ENCODE results near the gene SHB.

SHB gene

DNA sequence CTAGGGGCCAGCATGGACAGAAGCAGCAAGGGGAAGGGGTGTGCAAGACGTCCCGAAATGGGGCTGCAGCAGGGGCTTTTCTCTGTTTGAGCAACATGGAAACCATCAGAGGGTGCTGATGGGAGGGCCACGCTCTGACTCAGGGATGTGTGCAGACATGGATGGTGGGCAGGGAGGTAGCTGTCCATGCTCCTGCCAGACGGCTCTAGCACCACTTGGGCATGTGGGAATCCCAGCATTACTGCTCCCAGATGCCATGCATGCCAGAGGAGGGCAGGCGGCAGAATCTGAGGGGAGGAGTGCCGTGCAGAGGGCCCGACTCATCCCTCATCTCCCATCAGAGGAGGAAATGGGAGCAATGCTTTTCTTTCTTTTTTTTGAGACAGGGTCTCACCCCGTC is 119.5 kb downstream of the SHB start:
- Mint-ChIP-seq H3K36me3 (peaks cover 5% of the 10 kb centered on the region), H3K4me3 (no peak overlapping the region), H3K9me3 (peaks cover 1% of the 10 kb centered on the region), H3K27ac (no peak overlapping the region), H3K27me3 (peaks cover 11% of the 10 kb centered on the region), H3K4me1 (peaks cover 11% of the 10 kb centered on the region)
- no peak for DNase-seq (ENCODE audit: low spot score in 2 of 2)
- no peak for ATAC-seq (ENCODE audit: low read depth)

GRCh38 chr9:37948417-37948980 is 120.5 kb downstream of the SHB start:
- DNase-seq (ENCODE audit: low spot score in 2 of 2) (no peak), ATAC-seq (ENCODE audit: low read depth) (no peak)
- peaks cover 8% of the 10 kb centered on the region for H3K4me1 Mint-ChIP-seq
- H3K9me3 Mint-ChIP-seq: peaks cover 1% of the 10 kb centered on the region
- H3K36me3 Mint-ChIP-seq: peaks cover 5% of the 10 kb centered on the region
- H3K27me3 Mint-ChIP-seq: peaks cover 16% of the 10 kb centered on the region
- no peak overlapping the region for H3K27ac Mint-ChIP-seq
- H3K4me3 Mint-ChIP-seq: no peak overlapping the region

DNA sequence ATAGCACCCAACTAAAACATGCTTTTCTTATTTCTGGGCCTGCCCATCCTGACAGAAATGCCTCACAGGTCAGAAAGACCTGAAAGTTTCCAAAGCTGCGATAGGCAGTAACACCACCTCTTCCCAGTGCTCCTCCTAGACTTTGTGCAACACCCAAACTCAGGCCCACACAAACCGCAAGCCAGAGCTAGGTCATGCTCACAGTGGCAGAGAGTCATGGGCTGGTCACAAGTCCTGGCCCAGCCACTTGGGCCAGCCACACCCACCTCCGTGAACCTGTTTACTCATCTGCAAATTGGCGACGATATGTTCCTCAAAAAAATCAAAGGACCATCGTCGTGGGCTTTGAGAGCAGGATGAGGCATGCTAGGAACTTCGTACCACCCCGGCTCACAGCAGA is 121.0 kb downstream of the SHB start:
- Mint-ChIP-seq H3K4me3 (no peak overlapping the region), H3K27ac (no peak overlapping the region), H3K4me1 (peaks cover 3% of the 10 kb centered on the region), H3K27me3 (peaks cover 16% of the 10 kb centered on the region), H3K9me3 (peaks cover 1% of the 10 kb centered on the region), H3K36me3 (peaks cover 5% of the 10 kb centered on the region)
- ATAC-seq (ENCODE audit: low read depth) (no peak), DNase-seq (ENCODE audit: low spot score in 2 of 2) (no peak)

DNA sequence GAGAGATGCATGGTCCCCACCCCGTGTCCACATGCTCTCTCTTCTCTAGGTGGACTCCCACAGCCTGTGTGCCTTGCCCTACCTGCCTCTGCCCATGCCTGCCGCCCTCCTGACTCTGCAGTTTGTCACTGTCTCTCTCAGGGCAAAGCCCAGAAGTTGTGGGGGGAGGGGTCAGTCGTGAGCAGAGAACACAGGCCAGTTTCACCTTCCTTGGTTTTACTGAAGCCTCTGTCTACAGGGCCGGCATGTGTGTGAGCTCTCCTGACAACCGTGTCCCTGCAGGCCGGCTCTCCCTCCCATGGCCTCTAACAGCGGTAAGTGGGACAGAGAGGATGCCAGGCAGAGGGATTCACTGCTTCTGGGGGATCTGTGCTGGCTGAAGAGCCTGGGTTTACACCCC is 121.6 kb downstream of the SHB start:
- no peak overlapping the region for H3K4me3 Mint-ChIP-seq
- H3K27ac Mint-ChIP-seq: no peak overlapping the region

GRCh38 chr9:37946971-37947370 is 122.1 kb downstream of the SHB start:
- peaks cover under 1% of the 10 kb centered on the region for H3K9me3 Mint-ChIP-seq
- H3K36me3 Mint-ChIP-seq: peaks cover 3% of the 10 kb centered on the region
- no peak overlapping the region for H3K4me3 Mint-ChIP-seq
- no peak overlapping the region for H3K27ac Mint-ChIP-seq
- DNase-seq (ENCODE audit: low spot score in 2 of 2) (no peak), ATAC-seq (ENCODE audit: low read depth) (no peak)
- H3K27me3 Mint-ChIP-seq: peaks cover 7% of the 10 kb centered on the region
- H3K4me1 Mint-ChIP-seq: no peaks in the 10 kb centered on the region

More for the DNA sequence above, 121.6 kb downstream of the SHB start:
- H3K4me1 Mint-ChIP-seq: no peaks in the 10 kb centered on the region
- DNase-seq (ENCODE audit: low spot score in 2 of 2) (no peak), ATAC-seq (ENCODE audit: low read depth) (no peak)
- H3K36me3 Mint-ChIP-seq: peaks cover 5% of the 10 kb centered on the region
- H3K9me3 Mint-ChIP-seq: peaks cover 1% of the 10 kb centered on the region
- peaks cover 11% of the 10 kb centered on the region for H3K27me3 Mint-ChIP-seq

DNA sequence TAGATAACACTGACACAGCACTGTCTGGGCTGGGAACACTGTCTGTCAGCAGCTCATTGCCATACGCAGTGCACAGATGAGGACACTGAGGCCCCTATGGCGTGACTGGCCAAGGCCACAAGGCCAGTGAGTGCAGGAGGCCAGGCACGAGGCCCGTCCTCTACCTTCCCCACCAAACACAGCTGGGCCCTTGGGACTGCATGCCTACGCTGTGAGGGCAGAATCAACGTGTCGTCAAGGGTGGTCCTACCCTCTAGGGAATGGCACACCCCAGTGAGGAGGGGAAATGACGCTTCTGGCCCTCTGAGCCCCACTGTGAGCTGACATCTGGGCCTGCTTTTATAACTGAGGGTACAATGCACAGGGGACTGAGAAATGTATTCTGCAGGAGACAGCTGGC is 123.0 kb downstream of the SHB start:
- ATAC-seq (ENCODE audit: low read depth): no peak
- Mint-ChIP-seq H3K4me3 (no peak overlapping the region), H3K36me3 (peaks cover 2% of the 10 kb centered on the region), H3K27ac (no peak overlapping the region), H3K4me1 (no peaks in the 10 kb centered on the region), H3K27me3 (peaks cover 5% of the 10 kb centered on the region), H3K9me3 (no peaks in the 10 kb centered on the region)
- DNase-seq (ENCODE audit: low spot score in 2 of 2): no peak

- Mint-ChIP-seq H3K4me3 (no peak overlapping the region), H3K9me3 (no peaks in the 10 kb centered on the region), H3K27me3 (peaks cover 5% of the 10 kb centered on the region), H3K36me3 (no peaks in the 10 kb centered on the region), H3K4me1 (no peaks in the 10 kb centered on the region), H3K27ac (no peak overlapping the region)
- ATAC-seq (ENCODE audit: low read depth) (no peak), DNase-seq (ENCODE audit: low spot score in 2 of 2) (no peak)
Measured at GRCh38 chr9:37944671-37945481, 124.2 kb downstream of the SHB start.

GRCh38 chr9:37944266-37944650 is 124.8 kb downstream of the SHB start:
- Mint-ChIP-seq H3K4me1 (no peaks in the 10 kb centered on the region), H3K36me3 (no peaks in the 10 kb centered on the region), H3K9me3 (no peaks in the 10 kb centered on the region), H3K27ac (no peak overlapping the region), H3K4me3 (no peak overlapping the region), H3K27me3 (peaks cover 5% of the 10 kb centered on the region)
- ATAC-seq (ENCODE audit: low read depth): no peak
- DNase-seq (ENCODE audit: low spot score in 2 of 2): no peak

DNA sequence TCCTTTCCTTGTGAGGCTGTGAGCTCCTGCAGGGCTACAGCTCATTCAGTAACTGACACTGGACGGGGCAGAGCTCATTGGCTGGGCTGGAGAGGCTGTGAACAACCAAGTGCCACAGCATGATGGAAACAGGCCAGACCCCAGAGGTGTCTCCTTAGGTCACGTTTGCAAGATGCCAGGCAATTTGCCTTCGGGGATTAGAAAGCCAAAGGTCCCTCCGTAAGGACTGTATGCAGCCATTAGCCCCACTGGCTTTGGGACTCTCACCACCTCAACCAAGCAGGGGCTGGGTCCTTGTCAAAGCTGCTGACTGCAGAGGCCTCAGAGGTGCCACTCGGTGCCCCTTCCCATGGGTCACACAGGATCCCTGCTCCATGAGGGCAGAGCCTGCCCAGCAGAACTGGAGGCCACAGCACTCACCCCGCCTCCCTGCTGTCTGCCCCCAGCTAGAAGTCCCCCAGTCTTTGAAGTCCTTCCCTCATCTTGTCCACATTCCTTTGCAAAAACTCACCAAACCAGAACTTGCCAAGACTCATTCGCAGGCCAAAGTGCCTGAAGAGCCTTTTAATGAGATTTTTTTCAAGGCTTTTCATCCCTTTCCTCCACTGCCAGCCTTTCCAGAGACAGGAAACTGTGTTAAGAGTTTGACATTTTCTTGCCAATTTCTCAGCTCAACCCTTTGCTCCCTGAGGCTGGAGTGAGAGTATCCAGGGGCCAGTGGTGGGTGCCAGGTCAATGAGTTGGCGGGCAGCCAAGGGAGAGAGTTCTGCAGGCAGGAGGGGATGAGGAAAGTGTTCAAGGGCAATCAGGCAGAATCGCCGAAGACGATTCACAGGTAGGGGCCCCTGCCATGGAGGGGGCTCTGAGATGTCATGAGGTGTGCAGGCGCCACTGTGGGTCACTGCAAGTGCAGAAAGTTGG is 125.4 kb downstream of the SHB start:
- no peaks in the 10 kb centered on the region for H3K9me3 Mint-ChIP-seq
- no peak overlapping the region for H3K4me3 Mint-ChIP-seq
- no peak overlapping the region for H3K27ac Mint-ChIP-seq
- H3K27me3 Mint-ChIP-seq: peaks cover 5% of the 10 kb centered on the region
- DNase-seq (ENCODE audit: low spot score in 2 of 2) (no peak), ATAC-seq (ENCODE audit: low read depth) (no peak)
- H3K4me1 Mint-ChIP-seq: no peaks in the 10 kb centered on the region
- no peaks in the 10 kb centered on the region for H3K36me3 Mint-ChIP-seq

DNA sequence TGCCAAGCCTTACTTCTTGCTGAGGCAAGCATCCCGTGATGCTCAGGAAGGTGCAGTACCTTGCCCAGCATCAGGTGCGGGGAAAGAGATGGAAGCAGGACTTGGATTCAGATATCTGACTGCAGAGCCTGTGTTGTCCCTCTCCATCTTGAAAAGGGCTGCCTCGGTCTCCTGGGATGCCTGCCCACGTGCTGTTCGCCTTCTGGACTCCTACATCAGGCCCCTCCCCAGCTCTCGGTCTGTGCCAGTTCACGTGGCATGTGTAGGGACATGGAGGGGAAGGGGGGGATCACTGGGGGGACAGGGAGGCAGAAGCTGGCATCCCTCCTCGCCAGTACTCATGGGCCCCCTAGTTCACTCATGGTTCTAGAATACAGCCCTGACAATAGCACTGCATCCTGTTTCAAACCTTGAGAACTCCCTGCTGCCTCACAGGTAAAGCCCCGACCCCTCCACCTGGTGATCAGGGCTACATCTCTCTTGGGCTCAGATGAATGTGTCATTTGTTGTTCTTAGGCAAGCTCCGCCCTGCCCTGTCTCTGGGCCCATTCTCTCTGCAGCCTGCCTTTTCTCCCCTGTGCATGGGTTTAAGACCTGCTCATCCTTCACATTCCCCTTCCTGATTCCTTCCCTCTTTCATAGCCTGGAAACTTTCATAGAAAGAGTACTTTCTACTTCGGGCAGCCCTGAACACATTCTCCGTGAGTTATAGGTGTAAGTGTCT is 126.2 kb downstream of the SHB start:
- Mint-ChIP-seq H3K9me3 (no peaks in the 10 kb centered on the region), H3K4me1 (no peaks in the 10 kb centered on the region), H3K36me3 (no peaks in the 10 kb centered on the region), H3K27me3 (peaks cover 5% of the 10 kb centered on the region), H3K4me3 (no peak overlapping the region), H3K27ac (no peak overlapping the region)
- DNase-seq (ENCODE audit: low spot score in 2 of 2) (no peak), ATAC-seq (ENCODE audit: low read depth) (no peak)

- no peak overlapping the region for H3K4me3 Mint-ChIP-seq
- H3K27me3 Mint-ChIP-seq: peaks cover 5% of the 10 kb centered on the region
- H3K4me1 Mint-ChIP-seq: no peaks in the 10 kb centered on the region
- H3K9me3 Mint-ChIP-seq: no peaks in the 10 kb centered on the region
- no peak for ATAC-seq (ENCODE audit: low read depth)
- H3K27ac Mint-ChIP-seq: no peak overlapping the region
- no peaks in the 10 kb centered on the region for H3K36me3 Mint-ChIP-seq
- DNase-seq (ENCODE audit: low spot score in 2 of 2): no peak
Measured at GRCh38 chr9:37941253-37941652, 127.8 kb downstream of the SHB start.

DNA sequence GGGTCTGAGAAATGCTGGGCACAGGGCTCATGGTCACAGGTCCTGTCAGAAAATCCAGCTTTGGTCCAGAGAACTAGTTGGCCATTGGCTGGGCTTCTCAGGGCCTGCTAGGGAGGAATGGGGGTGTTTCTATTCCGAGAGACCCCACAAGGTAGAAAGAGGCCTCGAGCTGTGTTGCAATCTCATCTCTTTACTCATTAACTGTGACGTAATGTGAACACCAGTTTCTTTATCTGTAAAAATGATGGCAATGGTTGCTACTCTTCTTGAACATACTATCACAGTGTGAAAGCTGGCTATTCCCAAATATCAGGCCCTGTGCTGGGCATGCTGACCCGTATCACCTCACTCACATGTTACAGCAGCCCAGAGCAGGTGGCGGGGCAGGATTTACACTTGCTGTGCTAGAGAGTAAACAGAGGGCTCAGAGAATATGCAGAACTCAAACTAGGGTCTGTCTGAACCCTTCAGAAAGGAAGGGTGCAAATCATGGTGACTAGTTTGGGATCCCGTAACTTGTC is 129.4 kb downstream of the SHB start:
- Mint-ChIP-seq H3K36me3 (no peaks in the 10 kb centered on the region), H3K4me3 (no peak overlapping the region), H3K4me1 (no peaks in the 10 kb centered on the region), H3K9me3 (no peaks in the 10 kb centered on the region), H3K27ac (no peak overlapping the region), H3K27me3 (peaks cover 5% of the 10 kb centered on the region)
- ATAC-seq (ENCODE audit: low read depth): no peak
- no peak for DNase-seq (ENCODE audit: low spot score in 2 of 2)

DNA sequence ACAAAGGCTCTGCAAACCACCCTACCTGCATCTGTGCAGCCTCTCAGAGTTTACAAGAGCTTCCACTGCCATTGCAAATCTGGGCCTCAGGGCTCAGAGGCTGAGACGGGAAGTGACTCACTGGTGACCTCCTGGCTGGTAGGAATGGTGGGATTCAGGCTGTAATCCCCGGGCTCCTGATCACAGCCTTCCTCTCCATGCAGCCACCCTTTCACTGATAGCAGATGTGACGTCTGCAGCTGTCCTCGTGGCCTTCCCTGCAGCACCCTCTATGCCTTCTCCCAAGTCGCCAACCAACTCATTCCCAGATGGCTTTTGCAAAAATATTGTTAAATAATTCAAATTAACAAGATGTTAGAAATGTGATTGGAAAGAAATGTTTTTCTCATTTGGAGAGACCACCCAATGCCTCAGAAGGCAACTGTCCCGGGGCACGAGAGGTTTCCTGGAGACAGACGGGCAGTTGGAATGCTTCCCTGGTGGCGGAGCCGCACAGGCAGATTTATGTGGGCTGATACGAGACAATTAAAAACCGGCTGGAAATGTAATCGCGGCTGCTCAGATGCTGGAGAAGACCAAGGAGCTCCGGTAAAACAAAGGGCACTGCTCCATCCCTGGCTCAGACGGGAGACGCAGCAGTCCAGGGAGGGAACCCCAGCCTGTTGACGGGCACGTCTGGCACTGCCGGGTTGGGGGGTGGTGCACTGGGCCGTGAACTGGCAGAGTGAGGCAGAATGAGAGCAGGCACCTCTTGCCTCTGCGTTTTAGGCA is 130.7 kb downstream of the SHB start:
- no peak overlapping the region for H3K4me3 Mint-ChIP-seq
- DNase-seq (ENCODE audit: low spot score in 2 of 2) (no peak), ATAC-seq (ENCODE audit: low read depth) (no peak)
- no peaks in the 10 kb centered on the region for H3K27me3 Mint-ChIP-seq
- H3K9me3 Mint-ChIP-seq: no peaks in the 10 kb centered on the region
- H3K27ac Mint-ChIP-seq: no peak overlapping the region
- H3K4me1 Mint-ChIP-seq: no peaks in the 10 kb centered on the region
- H3K36me3 Mint-ChIP-seq: no peaks in the 10 kb centered on the region
